Ovary (tissue), 9 donors: ENCODE measurements around the gene DCTN2. TPM values are rescaled to one million over a fixed set of nuclear protein-coding genes. Genes with fewer than 3 reads are reported as not detected.
A peak's percentile ranks its signal among the peaks of the same experiment; 100 is the strongest.

ENCODE experiments used
- DNase-seq, 5 donors: peaks; one replicate each; pipeline ENCODE4 v3.0.0-alpha.2; 2019 to 2020
- H3K27ac ChIP-seq, 2 donors: fragments of 200-600 bp; one replicate each; pipeline versions ENCODE4 v1.5.1 to v1.8.0; 2019 to 2022
- H3K27me3 ChIP-seq: fragments of 200-600 bp; one replicate; pipeline ENCODE4 v1.8.0; 2022
- H3K36me3 ChIP-seq: fragments of 200-600 bp; sonication (generic); one replicate; pipeline ENCODE4 v1.5.1; 2019
- H3K4me1 ChIP-seq: one replicate; pipeline ENCODE4 v1.8.1; 2013; ENCODE audit warnings: mild to moderate bottlenecking, moderate library complexity; ENCODE audit not compliant: insufficient read depth
- H3K4me3 ChIP-seq: fragments of 200-600 bp; sonication (generic); one replicate; pipeline ENCODE4 v1.5.1; 2017
- H3K9me3 ChIP-seq, 2 donors: fragments of 200-600 bp in 1 of 2; sonication (generic) in 1 of 2; one replicate each; pipeline versions ENCODE4 v1.5.1 to v1.8.1; 2013 to 2019; ENCODE audit warnings: mild to moderate bottlenecking in 1 of 2, moderate library complexity in 1 of 2
- CTCF ChIP-seq, 3 donors: fragments of 450-650 bp in 2 of 3; fragments of 200-600 bp in 1 of 3; IDR thresholded peaks; one replicate each; pipeline versions ENCODE4 v1.5.1 to v1.8.0; 2016 to 2022; ENCODE audit warnings: antibody characterized with exemption in 3 of 3, mild to moderate bottlenecking in 1 of 3
- EP300 ChIP-seq: sonication (generic); formaldehyde crosslinking; IDR thresholded peaks from one replicate; pipeline ENCODE4 v1.6.1; 2017; ENCODE audit warnings: antibody characterized with exemption
- POLR2A ChIP-seq: fragments of 450-650 bp; IDR thresholded peaks from one replicate; pipeline ENCODE4 v1.6.1; 2017; ENCODE audit warnings: antibody characterized with exemption, mild to moderate bottlenecking, moderate library complexity
- WGBS, 3 donors: extraction: QIAGEN DNeasy Blood & Tissue Kit in 1 of 3; methylation state at CpG; one replicate each; pipeline versions ENCODE4 v1.1.5 to v1.1.7; 2013 to 2017; 5-methylcytosine and 5-hydroxymethylcytosine counted together
- intact Hi-C, 4 donors: fragments of 100-400 bp; cut with DNase I; formaldehyde crosslinking; loops; one replicate each; pipeline versions ENCODE4 v1.11.0 to v1.15.1; 2022 to 2023
- polyA plus RNA-seq, 2 donors: library from polyadenylated mRNA; stranded (reverse); fragments of 200-250 nt in 1 of 2; fragments of 350-450 nt in 1 of 2; fragmentation: Illumina TruSeq in 1 of 2; extraction: RNeasy Lipid Tissue Mini Kit (QIAGEN cat#74804) in 1 of 2; gene quantifications; one replicate each; pipeline ENCODE4 v1.2.3, GENCODE V29; 2013 to 2014
- total RNA-seq, 7 donors: library from RNA; depleted of rRNA in 2 of 7; stranded (reverse); fragments of >200 nt in 2 of 7; fragmentation: NEBNext Ultra II Directional in 3 of 7; extraction: Animal tissue kit (Norgen Biotek cat#: 25700) in 3 of 7; gene quantifications; one replicate each; pipeline versions ENCODE4 v1.1.0 to v1.2.4, GENCODE V29; 2016 to 2023
- donor health status: DM: no; HTN: no; CAD: no; lungs with moderate emphysema.
- donor health status: DM: no; HTN: no; CAD: no.
- donor health status: Bipolar disorder and iron deficiency.
- donor health status: DM: yes; HTN: yes; CAD: no.
- donor health status: DM: no; HTN: no; CAD: no.
- donor health status: DM: yes; HTN: yes; CAD: no.

DCTN2 gene
- total and polyA plus RNA-seq, 9 donors = 70.7 to 226 (median 98.0) TPM

DNA sequence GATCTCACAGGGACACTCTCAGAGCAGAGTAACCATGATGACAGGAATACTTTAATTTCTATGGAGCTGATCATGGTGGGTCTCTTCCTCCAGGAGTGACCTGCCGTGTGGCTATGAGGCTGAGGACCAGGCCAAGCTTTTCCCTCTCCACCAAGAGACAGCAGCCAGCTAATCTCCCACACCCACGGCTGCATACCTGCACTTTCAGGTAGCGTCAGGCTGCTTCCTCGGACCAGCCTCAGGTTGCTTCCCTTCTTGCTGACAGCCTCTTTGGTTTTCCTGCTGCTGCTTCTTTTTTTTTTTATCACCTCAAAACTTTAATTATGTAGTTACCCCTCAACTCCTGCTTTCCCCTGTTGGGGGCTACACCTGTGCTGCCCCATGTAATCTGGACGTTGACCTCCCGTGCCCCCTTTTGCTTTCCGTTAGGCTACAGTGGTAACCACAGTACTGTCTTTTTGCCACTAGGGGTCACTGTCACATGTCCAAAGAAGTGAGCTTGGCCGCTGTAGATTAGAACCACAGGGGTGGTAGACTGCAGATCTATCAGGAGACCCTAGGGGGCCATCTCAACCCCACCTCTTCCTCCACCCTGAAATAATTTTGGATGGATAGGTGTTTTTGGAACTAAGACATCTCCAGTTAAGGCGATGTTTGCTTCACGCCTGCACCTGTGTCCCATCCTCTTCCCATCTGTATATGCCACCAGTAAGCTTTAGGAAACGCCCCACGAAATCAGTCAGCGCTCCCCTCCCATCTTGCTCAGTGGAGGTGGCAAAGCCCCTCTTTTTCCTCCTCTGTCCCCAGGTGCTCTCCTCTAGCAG lies 36.2 kb upstream of the DCTN2 start:
- TF ChIP-seq EP300 = no peak
- TF ChIP-seq CTCF (IDR thresholded peaks at IDR 0.05) = peak; percentile 92 to 96 (median 93)
- 40 to 47% (median 44%) methylated on average over 13 of the region's 13 CpGs for WGBS, 3 donors
- no peaks in the 10 kb centered on the region for H3K4me1 ChIP-seq
- DNase-seq = peak; percentile 43 to 74 (median 56)
- H3K4me3 ChIP-seq = no peak overlapping the region
- H3K27me3 ChIP-seq = no peaks in the 10 kb centered on the region
- H3K27ac ChIP-seq = no peak overlapping the region
- H3K9me3 ChIP-seq = no peaks in the 10 kb centered on the region
- intact Hi-C loops = loop anchor here in 3 of 4 donors (1.0 to 2.0 kb wide), 2 partner anchors 38 kb away; no protein-coding TSS in a partner anchor
- H3K36me3 ChIP-seq = no peaks in the 10 kb centered on the region

GRCh38 chr12:57582440-57582839 lies 35.4 kb upstream of the DCTN2 start:
- Histone ChIP-seq H3K27me3 (no peaks in the 10 kb centered on the region), H3K4me3 (no peak overlapping the region), H3K9me3 (no peaks in the 10 kb centered on the region), H3K27ac (no peak overlapping the region), H3K4me1 (no peaks in the 10 kb centered on the region), H3K36me3 (no peaks in the 10 kb centered on the region)
- intact Hi-C loops = loop anchor here in 2 of 4 donors (2.0 kb wide), 1 partner anchor 38 kb away; no protein-coding TSS in a partner anchor
- DNase-seq = no peak
- WGBS, 3 donors = 96 to 97% (median 97%) methylated on average over 1 of the region's 1 CpG
- TF ChIP-seq POLR2A (no peak), CTCF (IDR thresholded peaks at IDR 0.05) (no peak), EP300 (no peak)

- H3K9me3 ChIP-seq = no peaks in the 10 kb centered on the region
- H3K4me3 ChIP-seq = no peak overlapping the region
- 89 to 93% (median 90%) methylated on average over 1 of the region's 1 CpG for WGBS, 3 donors
- no peaks in the 10 kb centered on the region for H3K36me3 ChIP-seq
- intact Hi-C loops = loop anchor here in 2 of 4 donors (2.0 kb wide), 1 partner anchor 39 kb away; no protein-coding TSS in a partner anchor
- no peak overlapping the region for H3K27ac ChIP-seq
- no peak for TF ChIP-seq POLR2A
- no peaks in the 10 kb centered on the region for H3K27me3 ChIP-seq
- DNase-seq = no peak
- no peaks in the 10 kb centered on the region for H3K4me1 ChIP-seq
These were observed 34.8 kb upstream of the DCTN2 start for GRCh38 chr12:57581802-57582201.

GRCh38 chr12:57580466-57580795 lies 33.4 kb upstream of the DCTN2 start:
- Histone ChIP-seq H3K27me3 (no peaks in the 10 kb centered on the region), H3K4me3 (no peak overlapping the region), H3K9me3 (no peaks in the 10 kb centered on the region), H3K4me1 (no peaks in the 10 kb centered on the region), H3K27ac (no peak overlapping the region), H3K36me3 (no peaks in the 10 kb centered on the region)
- TF ChIP-seq EP300 (no peak), POLR2A (no peak), CTCF (IDR thresholded peaks at IDR 0.05) (no peak)
- intact Hi-C loops = no loop called here
- 85 to 96% (median 93%) methylated on average over 4 of the region's 4 CpGs for WGBS, 3 donors
- DNase-seq = no peak
